Glomerular endothelial cell (primary cell): ENCODE data around the gene UGT1A6. TPM values are rescaled to one million over a fixed set of nuclear protein-coding genes. Genes with fewer than 3 reads are reported as not detected.

ENCODE experiments used
- DNase-seq: peaks from one replicate; pipeline ENCODE4 v3.0.0-alpha.2; 2011; ENCODE audit warnings: low read depth, low spot score; ENCODE audit errors: extremely low read depth
- total RNA-seq: library from RNA; depleted of rRNA; stranded (reverse); fragments of >200 nt; gene quantifications from 2 replicates; pipeline ENCODE4 v1.2.3, GENCODE V29; 2015

The UGT1A6 gene
- total RNA-seq, 1 donor from 2014 or later = not detected

GRCh38 chr2:233798335-233799086, 105.8 kb downstream of the UGT1A6 start:
- DNase-seq = no peak

- DNase-seq = no peak
These were observed 106.5 kb downstream of the UGT1A6 start for GRCh38 chr2:233799087-233799665.

- no peak for DNase-seq
These were observed 107.0 kb downstream of the UGT1A6 start for GRCh38 chr2:233799716-233800115.

- no peak for DNase-seq
These were observed 107.5 kb downstream of the UGT1A6 start for GRCh38 chr2:233800208-233800607.

- no peak for DNase-seq
These were observed 108.9 kb downstream of the UGT1A6 start for GRCh38 chr2:233801357-233802131.

- no peak for DNase-seq
These were observed 109.6 kb downstream of the UGT1A6 start for GRCh38 chr2:233802132-233802815.

- no peak for DNase-seq
These were observed 110.7 kb downstream of the UGT1A6 start for GRCh38 chr2:233803292-233803911.

GRCh38 chr2:233803994-233804393, 111.3 kb downstream of the UGT1A6 start:
- no peak for DNase-seq

GRCh38 chr2:233807215-233807865, 114.7 kb downstream of the UGT1A6 start:
- DNase-seq = no peak

GRCh38 chr2:233807966-233808935, 115.6 kb downstream of the UGT1A6 start:
- no peak for DNase-seq

GRCh38 chr2:233810385-233810784, 117.7 kb downstream of the UGT1A6 start:
- no peak for DNase-seq

GRCh38 chr2:233811087-233811486, 118.4 kb downstream of the UGT1A6 start:
- no peak for DNase-seq

- no peak for DNase-seq
These were observed 119.0 kb downstream of the UGT1A6 start for GRCh38 chr2:233811732-233812131.

- no peak for DNase-seq
These were observed 120.8 kb downstream of the UGT1A6 start for GRCh38 chr2:233813236-233814055.

- no peak for DNase-seq
These were observed 121.6 kb downstream of the UGT1A6 start for GRCh38 chr2:233814056-233814835.

GRCh38 chr2:233815861-233816260, 123.2 kb downstream of the UGT1A6 start:
- DNase-seq = no peak

GRCh38 chr2:233816334-233816733, 123.6 kb downstream of the UGT1A6 start:
- no peak for DNase-seq
